Cerebellar nuclear complex (tissue), 1 donor: ENCODE measurements around the gene ZDHHC24.
"Not testable (repeated sequence)": the region's sequence is repeated elsewhere in the genome, so short reads cannot be mapped to it uniquely, and the experiment has no call there.

ENCODE experiments used
- DNase-seq, 2 experiments: peaks; one replicate each; lab custom pipeline; 2025; lab: John Stamatoyannopoulos, UW

The ZDHHC24 gene, protein sequence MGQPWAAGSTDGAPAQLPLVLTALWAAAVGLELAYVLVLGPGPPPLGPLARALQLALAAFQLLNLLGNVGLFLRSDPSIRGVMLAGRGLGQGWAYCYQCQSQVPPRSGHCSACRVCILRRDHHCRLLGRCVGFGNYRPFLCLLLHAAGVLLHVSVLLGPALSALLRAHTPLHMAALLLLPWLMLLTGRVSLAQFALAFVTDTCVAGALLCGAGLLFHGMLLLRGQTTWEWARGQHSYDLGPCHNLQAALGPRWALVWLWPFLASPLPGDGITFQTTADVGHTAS

DNA sequence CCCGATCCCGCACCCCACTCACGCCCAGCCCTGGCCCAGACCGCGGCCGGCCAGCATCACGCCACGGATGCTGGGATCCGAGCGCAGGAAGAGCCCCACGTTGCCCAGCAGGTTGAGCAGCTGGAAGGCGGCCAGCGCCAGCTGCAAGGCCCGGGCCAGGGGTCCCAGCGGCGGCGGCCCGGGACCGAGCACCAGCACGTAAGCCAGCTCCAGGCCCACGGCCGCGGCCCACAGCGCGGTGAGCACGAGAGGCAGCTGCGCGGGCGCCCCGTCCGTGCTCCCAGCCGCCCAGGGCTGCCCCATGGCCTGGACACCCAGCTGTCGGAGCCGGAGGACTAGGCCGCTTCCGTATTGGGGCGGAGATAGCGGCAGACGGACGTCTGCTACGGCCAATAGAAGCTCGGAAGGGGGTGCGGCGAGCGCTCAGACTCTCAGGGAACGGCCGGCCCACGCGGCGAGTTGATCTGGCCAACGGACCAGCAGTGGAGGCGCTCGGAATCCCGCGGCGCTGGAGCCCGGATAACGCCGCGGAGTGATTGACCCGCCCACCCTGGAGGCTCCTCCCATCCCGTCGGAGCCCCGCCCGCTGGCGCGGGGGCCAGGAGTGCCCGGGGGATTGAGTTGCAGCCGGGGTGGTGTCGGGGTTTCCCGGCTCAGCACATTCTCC is at the start of gene ZDHHC24:
Gene ZDHHC24 (minus strand): TSS at position 348 of the 667 bp plus-strand sequence. CDS start 45 bp downstream, at position 303.
- DNase-seq: peak; percentile 74 to 85

DNA sequence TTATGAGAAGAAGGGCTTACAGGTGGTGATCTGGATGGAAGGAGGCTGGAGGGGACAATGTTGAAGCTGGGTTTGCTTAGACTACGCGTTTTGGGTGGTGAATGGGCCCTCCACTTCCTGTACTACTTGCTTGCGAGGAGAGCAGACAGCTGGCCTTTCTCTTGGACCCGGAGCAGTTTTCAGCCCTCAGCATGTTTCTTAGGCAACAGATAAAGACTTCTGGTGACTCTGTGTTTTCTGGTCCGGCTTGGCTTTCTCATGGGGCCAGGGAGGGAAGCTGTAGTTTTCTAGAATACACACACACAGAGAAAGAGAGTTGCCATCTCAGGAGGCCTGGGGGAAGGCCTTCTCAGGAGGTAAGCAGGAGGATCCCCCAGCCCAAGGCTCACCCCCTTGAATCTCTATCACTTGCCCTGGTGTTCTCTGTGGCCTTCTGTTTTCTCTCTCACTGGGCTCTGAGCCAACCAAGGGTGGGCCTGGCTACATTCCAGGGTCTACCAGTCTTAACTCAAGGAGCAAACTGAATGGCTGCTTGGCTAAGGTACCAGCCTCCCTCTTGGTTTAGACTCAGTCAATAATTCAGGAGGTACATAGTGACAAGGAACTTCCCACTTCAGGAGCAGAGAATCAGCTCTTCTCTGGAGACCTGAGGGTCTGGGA is 49.5 kb upstream of the ZDHHC24 start:
- DNase-seq: no peak

DNA sequence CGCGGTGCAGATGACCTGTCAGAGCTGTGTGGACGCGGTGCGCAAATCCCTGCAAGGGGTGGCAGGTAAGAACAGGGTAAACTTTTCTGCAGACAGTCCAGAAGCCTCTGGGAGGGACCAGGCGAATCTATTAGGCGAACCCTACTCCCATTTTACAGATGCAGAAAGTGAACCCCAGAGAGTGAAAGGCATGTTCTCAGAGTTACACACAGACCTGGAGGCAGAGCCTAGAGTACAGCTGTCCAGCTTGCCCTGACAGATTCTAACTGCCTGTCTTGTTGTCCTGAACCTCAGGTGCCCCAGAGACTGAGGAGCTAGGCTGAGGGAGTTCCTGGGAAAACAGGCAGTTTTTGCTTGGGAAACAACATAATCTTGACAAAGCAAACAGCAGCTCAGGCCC is 47.8 kb upstream of the ZDHHC24 start:
- no peak for DNase-seq

DNA sequence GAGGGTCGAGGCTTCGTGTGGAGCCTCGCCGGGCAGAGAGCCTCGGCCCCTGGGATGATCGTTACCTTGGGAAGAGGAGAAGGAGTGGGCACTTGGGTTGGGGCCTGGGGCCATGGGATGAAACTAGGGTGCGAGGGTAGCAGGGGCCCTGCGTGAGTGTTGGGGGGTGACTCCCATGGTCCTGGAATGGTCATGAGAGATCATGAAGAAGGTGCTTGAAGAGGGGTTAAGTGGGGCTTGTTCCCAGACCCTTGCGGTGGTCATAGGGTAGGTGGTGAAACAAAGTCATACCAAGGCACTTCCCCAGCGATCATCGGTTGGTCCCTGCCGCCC is 47.4 kb upstream of the ZDHHC24 start:
- no peak for DNase-seq

DNA sequence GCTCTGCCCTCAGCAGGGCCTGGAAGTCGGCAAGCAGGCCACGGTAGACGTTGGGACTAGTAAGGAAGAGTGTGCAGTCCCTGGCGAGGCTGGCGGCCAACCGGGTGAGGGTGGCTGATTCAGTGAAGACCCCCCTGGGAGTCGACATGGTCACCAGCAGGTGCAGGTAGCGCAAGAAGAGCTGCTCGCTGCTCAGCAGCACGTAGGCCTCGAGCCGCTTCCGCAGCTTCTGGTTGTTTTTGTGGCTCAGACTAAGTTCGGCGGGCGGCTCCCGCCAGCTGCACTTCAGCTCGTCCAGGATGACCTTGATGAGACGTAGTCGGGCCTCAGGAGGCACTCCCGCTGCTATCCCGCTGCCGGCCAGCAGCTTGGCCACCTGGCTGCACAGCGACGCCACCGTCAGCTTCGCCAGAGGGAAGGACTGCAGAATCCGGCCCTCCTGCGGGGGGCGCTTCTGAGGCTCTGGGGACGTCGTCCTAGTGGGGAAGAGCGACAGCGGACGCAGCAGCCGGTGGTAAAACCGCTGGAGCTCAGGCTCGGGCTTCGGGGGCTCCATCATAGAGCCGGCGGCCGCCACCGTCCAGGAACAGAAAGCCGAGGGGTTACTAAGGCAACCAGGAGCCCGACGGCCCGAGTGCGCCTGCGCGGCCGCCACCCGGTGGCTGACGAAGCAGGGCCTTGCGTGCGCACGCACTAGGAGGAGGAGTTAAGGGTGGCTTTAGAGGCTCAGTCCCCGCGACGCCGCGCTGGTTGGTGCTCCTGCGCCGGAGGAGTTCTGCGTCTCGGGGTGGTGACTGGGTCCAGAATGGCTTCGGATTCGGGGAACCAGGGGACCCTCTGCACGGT is 46.8 kb upstream of the ZDHHC24 start, which contains the start of the genes CCDC87 and CCS:
Gene CCDC87 (minus strand): TSS at position 607 of the 846 bp plus-strand sequence. CDS start 48 bp downstream, at position 559.
Gene CCS (plus strand): TSS at position 729 of the 846 bp plus-strand sequence. CDS start 77 bp downstream, at position 806.
- DNase-seq: peak; percentile 56 to 87

DNA sequence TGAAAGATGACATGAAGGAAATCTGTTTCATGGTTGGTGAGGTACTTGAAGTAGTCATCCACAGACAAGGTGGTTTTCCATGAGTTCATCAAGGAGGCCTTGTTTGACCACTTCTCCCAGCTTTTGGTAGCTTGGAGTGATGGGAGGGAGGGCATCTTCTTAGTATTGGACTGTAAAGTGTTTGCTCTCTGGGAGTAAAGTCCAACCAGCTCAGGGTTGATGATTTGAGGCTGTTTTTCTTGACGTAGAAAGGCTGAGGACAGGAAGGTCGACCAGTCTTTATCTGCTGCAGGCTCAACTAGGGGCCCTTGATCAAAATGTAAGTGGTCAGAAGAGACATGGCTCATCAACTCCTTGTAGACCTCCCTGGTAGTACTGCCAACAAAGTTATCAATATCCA is 45.3 kb upstream of the ZDHHC24 start:
- DNase-seq: no peak

DNA sequence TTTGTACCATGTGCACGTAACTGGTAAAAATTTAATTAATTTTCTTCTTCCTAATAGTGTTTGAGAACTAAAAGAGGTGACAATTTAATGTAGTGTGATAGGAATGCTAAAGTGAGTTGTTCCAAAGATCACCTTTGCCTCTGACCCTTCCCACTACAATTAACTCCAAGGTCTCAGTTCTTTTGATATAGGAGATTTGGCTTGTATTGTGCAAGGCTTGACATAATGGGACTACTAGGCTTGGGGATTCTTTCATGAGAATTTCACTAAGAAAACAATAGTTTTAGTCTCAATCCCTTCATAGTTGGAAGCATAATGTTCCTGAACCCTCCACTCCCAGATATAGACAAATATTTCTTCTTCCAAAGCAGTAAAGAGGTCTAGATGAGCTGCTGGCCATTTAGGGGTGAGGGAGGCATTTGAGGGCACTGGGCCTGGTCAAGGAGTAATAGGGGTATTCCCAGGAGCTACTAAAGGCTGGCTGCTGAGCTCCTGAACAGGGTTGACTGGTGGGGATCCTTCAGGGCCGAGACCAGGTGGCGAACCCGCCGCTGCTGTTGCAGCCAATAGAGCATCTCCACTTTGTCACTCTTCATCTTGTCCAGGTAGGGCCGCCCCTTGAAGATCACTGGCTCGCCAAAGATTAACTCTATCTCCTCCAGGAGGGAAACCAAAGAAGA is 44.3 kb upstream of the ZDHHC24 start:
- DNase-seq: no peak

DNA sequence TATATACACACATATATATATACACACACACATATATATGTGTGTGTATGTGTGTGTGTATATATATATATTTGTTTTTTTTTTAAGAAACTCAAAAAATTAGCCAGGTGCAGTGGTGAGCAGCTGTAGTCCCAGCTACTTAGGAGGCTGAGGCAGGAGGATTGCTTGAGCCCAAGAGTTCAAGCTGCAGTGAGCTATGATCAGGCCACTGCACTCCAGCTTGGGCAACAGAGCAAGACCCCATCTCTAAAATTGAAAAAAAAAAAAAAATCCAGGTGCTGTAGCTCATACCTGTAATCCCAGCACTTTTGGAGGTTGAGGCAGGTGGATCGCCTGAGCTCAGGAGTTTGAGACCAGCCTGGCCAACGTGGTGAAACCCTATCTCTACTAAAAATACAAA is 43.5 kb upstream of the ZDHHC24 start:
- DNase-seq: not testable (repeated sequence)

DNA sequence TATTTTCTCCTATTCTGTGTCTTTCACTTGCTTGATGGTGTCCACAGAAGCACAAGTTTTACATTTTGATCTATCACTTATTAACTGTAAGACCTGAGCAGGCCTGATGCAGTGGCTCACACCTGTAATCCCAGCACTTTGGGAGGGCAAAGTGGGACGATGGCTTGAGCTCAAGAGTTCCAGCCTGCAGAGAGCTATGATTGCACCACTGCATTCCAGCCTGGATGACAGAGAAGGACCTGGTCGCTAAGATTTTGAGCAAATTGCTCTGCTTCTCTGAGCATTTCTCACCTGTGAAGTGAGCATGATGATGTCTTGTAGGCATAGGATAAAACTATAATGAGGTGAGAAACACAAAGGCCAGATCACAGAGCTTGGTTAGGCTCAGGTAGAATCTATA is 40.3 kb upstream of the ZDHHC24 start:
- DNase-seq: no peak

DNA sequence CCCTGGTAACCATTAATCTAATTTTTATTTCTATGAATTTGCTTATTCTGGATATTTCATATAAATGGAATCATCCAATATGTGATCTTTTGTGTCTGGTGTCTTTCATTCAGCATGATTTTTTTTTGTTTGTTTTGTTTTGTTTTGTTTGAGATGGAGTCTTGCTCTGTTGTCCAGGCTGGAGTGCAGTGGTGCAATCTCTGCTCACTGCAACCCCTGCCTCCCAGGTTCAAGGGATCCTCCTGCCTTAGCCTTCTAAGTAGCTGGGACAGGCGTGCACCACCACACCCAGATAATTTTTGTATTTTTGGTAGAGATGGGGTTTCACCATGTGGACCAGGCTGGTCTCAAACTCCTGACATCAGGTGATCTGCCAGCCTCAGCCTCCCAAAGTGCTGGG is 39.6 kb upstream of the ZDHHC24 start:
- DNase-seq: not testable (repeated sequence)

DNA sequence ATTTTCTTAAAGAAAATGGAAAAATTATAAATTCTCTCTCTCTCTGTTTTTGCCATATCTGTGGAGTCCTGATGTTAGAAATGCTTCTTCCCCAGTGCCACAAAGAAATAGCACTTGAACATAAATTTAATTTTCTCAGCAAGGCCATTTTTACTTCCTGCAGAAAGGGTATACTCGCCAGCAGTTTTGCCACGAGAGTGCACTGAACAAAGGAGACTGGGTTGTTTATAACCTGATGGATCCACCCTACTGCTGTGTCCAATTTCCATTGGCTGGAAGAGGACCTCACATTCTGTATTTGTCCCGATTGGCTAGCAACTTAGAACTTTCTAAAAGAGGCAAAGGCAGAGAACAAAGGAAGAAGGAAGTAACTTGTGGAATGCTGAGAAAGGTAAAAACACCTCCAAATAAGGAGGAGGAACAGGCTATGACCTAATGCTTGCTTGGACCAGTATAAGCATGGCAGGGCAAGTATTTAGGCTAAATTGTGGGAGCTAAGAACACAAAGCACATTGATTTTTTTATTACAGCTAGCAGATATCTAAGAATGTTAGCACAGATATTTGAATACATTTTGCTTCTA is 36.8 kb upstream of the ZDHHC24 start:
- not testable (repeated sequence) for DNase-seq

DNA sequence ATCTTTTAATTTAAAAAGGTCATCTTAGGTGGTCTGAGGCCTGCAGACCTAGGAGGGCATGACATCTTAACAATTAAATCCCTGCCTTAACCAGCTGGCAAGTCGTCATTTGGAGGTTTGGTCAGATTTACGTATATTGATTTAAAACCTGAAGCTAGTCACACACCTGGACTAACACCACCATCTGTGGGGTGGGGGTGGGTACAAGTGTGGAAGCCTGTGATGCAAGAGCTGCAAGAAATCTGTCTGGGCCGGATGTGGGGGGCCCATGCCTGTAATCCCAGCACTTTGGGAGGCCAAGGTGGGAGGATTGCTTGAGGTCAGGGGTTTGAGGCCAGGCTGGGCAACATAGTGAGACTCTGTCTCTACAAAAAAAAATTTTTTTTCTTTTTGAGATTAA is 35.4 kb upstream of the ZDHHC24 start:
- no peak for DNase-seq

DNA sequence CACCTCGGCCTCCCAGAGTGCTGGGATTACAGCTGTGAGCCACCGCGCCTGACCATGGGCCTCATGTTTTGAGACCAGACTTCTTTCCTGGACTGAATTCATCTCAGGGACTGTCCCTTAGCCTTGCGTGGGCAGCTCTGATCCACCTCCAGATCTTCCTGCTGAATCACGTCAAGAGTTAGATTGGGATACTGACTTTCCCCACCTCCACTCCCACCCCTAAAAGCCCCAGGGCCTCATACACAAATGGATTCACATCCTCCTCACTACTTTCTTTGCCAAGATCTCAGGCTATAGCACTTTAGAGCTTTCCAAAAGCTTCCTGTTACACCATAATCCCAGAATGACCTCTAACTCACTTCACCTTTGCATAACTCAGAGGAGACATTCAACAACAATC is 35.0 kb upstream of the ZDHHC24 start:
- DNase-seq: no peak

DNA sequence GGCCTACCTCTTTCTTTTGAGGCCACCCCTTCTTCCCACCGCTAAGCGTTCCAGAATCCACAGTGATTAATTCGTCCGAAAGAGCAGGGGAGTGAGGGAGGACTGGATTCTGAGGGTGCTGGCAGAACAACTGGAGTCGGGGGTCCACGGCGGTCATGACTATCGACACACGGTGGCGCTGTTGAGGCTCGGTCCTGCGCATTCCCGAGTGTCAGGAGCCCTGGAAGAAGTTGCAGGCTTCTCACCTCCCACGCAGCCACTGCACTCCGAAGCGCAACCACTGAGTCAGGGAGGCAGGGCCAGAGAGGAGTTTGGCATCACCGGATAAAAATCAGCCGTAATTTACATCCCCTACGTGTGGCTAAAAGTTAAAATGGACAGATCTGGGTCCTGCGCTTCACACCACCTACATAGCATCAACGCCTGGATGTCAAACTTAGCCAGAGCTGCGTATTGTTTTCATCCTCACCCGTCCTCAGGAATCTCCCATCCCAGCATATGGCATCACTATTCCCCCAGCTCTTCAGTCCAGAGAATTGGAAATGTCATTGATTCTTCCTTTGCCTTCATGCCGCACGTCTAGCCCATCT is 33.3 kb upstream of the ZDHHC24 start:
- DNase-seq: no peak

DNA sequence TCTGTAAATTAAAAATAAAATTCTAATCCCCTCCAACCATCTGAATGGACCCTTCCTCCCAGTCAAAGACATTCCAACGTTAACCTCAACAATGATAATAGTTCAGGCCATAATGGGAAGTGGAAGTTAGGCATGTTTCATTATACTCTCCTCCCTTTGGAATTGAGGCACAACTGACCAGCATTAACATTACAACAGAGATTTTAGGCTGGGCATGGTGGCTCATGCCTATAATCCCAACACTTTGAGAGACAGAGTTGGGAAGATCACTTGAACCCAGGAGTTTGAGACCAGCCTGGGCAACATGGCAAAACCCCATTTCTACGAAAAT is 25.0 kb upstream of the ZDHHC24 start:
- no peak for DNase-seq

DNA sequence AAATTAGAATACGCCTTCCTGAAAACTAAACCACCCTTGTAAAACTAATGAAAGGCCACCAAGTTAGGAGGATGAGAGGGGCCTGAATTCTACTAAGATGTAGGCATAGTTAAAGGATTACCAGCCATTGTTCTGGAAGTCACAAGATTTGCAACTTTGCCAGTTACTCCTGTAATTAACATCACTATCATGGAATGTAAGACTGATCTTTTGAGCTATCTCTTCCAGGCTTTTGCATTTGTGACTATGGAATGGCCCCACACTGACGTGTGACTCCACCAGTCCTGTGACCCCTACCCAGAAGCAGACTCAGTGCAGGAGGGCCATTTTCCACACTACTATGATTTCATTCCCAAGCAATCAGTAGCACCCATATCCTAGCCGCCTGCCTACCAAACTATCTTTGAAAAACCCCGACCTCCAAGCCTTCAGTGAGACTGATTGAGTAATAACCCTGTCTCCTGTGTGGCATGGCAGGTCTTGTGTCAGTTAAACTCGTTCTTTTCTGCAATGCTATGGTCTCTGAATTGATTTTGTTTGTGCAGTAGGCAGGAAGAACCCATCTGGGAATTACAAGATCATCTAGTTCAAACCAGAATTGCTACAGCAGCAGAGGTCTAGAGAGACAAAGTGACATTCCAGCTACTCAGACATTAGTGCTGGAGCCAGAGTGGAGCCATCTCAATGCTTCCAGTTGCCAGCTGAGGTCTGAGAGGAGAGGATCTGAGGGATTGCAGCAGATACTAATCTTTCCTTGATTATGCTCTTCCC is 24.4 kb upstream of the ZDHHC24 start:
- DNase-seq: no peak

DNA sequence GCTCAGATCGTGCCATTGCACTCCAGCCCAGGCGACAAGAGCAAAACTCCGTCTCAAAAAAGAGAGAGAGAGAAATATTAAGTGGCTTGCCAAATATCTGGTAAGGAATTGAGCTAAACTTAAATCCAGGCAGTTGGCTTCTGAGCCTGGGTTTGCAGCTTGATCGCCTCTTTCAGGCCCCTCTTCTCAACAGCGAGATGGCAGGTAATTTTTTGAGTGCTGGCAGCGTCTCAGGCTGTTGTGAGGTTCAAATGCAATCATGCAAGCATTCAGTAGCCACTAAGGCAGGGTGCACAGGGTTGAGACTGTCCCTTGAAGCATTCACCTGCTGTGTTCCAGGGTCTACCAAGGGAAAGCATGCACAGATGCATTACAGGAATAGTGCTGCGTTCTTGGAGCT is 23.2 kb upstream of the ZDHHC24 start:
- DNase-seq: no peak

DNA sequence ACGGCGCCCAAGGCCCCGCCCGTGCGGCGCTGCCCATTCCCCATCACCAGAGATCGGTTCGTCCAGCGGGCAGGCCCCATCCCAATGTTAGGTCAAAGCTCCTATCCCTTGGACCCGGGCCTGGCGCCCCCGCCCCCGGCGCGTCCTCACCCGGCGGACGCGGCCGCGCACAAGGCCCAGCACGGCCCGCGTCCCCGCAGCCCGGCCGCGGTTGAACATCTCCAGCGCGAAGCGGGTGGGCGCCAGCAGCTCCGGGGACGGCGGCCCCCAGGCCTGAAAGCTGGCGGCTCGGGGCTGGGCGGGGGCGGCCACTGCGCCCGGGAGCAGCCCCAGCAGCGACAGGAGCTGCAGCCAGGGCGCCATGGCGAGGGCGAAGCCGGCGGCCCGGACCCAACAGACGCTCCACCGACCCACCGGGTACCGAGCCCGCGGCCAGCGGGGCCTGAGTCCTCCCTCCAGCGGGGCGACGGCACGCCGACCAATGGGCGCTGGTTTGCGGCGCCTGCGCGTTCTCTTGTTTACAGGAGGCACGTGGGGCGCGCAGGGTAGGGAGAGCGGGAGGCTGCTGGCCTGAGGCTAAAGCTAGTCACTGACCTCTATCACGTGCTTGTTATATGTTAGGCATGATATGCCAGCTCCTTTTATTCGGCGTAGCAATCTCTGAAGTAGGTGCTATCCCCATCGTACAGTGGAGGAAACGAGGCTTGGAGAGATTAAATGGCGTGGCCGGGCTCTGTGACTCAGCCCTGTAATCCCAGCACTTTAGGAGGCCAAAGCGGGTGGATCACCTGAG is 22.5 kb upstream of the ZDHHC24 start, which contains the start of gene CTSF:
Gene CTSF (minus strand): TSS at position 483 of the 793 bp plus-strand sequence. CDS start 120 bp downstream, at position 363.
- DNase-seq: peak in 1 of 2 experiments; percentile 69

DNA sequence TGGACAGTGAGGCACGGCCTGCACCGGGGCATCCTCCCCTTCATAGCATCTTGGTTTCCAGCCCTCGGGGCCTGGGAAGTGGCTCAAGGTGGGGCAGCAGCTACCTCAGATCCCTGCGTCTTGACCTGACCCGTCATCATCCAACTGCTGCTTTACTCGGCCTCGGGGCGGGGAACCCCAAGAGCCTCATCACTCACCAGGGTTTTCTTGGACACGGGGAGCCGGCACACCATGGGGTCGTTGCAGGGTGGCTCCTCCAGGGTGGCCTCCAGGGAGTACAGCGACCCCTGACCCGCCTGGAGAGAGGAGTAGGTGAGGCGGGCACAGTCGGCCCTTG is 21.9 kb upstream of the ZDHHC24 start:
- DNase-seq: no peak
